ENCODE results near the gene KRT17. TPM values are rescaled to one million over a fixed set of nuclear protein-coding genes. Genes with fewer than 3 reads are reported as not detected.

Gene KRT17
- total RNA-seq, 4 donors from 2014 or later: 0.70 to 12.6 TPM; not detected in 2

DNA sequence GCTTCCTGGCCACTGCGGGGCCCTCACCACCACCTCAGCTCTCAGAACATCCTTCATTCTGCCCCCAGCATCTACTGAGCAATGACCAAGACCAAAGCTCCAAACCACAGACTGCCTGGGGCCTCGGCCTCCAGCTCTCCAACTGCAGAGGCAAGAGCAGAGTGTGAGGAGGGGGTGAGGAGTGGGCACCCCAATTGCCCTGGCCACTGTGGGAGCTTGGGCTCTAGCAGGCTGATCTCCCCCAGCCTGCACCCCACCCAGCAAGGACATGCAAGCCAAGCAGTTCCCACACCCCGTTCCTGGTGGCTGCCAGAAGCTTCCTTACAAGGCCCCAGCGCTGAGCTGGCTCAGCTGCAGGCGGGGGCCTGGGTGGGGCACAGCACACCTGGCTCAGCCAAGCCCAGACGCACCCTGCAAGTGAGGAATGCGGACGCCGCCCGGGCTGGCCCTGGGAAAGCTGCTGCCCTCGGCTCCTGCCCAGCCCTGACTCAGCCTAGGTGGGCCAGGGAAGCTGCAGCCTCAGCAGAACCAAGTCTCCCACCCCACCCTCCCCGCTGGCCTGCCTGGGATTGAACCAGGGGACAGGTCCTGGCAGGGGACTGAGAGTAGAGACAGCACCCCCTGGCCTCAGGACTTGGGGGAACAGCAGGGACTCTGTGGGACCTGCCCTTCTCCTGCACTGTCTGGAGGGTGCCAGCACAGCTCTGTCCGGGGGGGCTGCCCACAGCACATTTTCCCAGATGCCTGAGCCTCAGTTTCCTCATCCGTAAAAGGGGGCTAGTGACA lies 29.7 kb upstream of the KRT17 start:
- TF ChIP-seq, protein P1, sequence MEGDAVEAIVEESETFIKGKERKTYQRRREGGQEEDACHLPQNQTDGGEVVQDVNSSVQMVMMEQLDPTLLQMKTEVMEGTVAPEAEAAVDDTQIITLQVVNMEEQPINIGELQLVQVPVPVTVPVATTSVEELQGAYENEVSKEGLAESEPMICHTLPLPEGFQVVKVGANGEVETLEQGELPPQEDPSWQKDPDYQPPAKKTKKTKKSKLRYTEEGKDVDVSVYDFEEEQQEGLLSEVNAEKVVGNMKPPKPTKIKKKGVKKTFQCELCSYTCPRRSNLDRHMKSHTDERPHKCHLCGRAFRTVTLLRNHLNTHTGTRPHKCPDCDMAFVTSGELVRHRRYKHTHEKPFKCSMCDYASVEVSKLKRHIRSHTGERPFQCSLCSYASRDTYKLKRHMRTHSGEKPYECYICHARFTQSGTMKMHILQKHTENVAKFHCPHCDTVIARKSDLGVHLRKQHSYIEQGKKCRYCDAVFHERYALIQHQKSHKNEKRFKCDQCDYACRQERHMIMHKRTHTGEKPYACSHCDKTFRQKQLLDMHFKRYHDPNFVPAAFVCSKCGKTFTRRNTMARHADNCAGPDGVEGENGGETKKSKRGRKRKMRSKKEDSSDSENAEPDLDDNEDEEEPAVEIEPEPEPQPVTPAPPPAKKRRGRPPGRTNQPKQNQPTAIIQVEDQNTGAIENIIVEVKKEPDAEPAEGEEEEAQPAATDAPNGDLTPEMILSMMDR (IDR thresholded peaks at IDR 0.05): no peak
- TF ChIP-seq POLR2A (IDR thresholded peaks at IDR 0.05): no peak
- intact Hi-C loops (cut with DNase I; ENCODE audit: low total_unique reads): no loop called here
- Histone ChIP-seq H3K4me1 (no peaks in the 10 kb centered on the region), H3K36me3 (no peaks in the 10 kb centered on the region), H3K4me3 (no peak overlapping the region), H3K9me3 (no peaks in the 10 kb centered on the region), H3K27me3 (no peaks in the 10 kb centered on the region), H3K27ac (no peak overlapping the region)
- DNase-seq: no peak

DNA sequence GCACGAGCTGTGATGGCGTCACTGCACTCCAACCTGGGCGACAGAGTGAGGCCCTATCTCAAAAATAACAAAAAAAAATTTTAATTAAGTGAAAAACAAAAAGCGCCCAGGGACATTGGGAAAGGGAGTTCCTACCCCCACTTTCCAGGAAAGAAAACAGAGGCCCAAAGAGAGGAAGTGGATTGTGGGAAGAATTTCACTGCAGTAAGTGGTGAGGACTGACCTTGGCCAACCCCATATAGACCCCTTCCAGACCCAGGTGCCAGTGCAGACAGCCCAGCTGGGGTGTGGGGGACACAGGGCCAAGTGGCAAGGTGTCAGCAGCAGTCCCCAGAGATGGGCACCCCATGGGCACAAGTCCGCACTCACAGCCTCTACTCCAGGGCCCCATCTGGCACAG lies 29.0 kb upstream of the KRT17 start:
- H3K4me1 ChIP-seq: no peaks in the 10 kb centered on the region
- no peak for DNase-seq
- TF ChIP-seq, protein P1 (IDR thresholded peaks at IDR 0.05): no peak
- no peak for TF ChIP-seq POLR2A (IDR thresholded peaks at IDR 0.05)
- intact Hi-C loops (cut with DNase I; ENCODE audit: low total_unique reads): no loop called here
- no peaks in the 10 kb centered on the region for H3K36me3 ChIP-seq
- H3K4me3 ChIP-seq: no peak overlapping the region
- no peak overlapping the region for H3K27ac ChIP-seq
- H3K9me3 ChIP-seq: no peaks in the 10 kb centered on the region
- H3K27me3 ChIP-seq: no peaks in the 10 kb centered on the region

DNA sequence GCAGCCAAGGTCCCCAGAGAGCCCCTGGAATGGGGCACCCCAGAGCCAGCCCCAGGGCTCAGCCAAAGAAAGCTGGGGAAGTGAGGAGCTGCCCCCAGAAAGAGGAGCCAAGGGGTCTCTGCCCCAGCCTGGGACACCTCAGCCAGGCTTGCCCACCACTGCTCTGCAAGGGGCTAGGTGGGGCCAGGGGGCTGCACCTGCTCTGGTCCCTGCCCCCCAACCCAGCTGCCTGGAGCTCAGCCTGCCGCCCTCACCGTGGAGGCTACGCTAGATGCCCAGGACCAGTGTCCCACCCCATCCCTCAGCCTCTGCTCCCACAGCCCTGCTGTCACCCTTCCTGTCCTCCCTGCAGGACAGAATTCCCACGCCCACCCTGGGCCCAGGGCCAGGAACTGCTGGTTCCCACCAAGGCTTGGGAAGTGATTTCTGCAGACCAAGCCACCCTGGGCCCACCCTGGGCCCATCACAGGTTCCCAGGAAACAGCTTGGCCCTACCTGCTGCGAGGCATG lies 28.1 kb upstream of the KRT17 start:
- Histone ChIP-seq H3K9me3 (no peaks in the 10 kb centered on the region), H3K4me3 (no peak overlapping the region), H3K4me1 (no peaks in the 10 kb centered on the region), H3K36me3 (no peaks in the 10 kb centered on the region), H3K27me3 (no peaks in the 10 kb centered on the region), H3K27ac (no peak overlapping the region)
- TF ChIP-seq POLR2A (IDR thresholded peaks at IDR 0.05): no peak
- intact Hi-C loops (cut with DNase I; ENCODE audit: low total_unique reads): no loop called here
- DNase-seq: no peak

DNA sequence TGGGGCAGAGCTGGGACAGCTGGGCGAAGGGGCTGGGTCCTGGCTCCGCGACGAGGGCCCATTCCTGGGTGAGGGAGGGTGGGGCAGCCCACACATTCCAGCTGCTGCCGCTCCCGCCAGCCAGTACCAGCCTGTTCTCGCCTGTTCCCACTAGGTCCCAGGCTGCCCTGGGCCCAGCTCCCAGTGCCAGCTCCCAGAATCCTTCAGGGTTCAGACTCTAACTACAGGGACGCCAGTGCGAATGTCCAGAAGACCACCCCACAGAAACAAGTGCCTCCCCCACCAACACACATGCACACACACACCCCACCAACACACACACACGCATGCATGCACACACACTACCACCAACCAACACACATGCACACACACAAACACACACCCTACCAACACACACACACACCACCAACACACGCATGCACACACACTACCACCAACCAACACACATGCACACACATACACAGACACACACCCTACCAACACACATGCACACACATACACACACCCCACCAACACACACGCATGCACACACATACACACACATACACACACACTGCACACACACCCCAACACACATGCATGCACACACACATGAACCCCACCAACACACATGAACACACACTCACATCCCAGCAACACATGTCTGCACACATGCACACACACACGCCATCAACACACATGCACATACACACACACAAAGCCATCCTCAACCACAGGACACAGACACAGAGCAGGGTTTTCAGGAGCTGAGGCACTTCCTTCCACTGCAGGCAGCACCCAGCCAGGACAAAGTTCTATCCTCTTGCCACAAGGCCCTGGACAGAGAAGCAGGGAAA lies 27.5 kb upstream of the KRT17 start:
- intact Hi-C loops (cut with DNase I; ENCODE audit: low total_unique reads): no loop called here
- Histone ChIP-seq H3K36me3 (no peaks in the 10 kb centered on the region), H3K4me3 (no peak overlapping the region), H3K27ac (no peak overlapping the region), H3K9me3 (no peaks in the 10 kb centered on the region), H3K27me3 (no peaks in the 10 kb centered on the region), H3K4me1 (no peaks in the 10 kb centered on the region)
- no peak for TF ChIP-seq POLR2A (IDR thresholded peaks at IDR 0.05)
- TF ChIP-seq, protein P1 (IDR thresholded peaks at IDR 0.05): no peak
- DNase-seq: no peak

DNA sequence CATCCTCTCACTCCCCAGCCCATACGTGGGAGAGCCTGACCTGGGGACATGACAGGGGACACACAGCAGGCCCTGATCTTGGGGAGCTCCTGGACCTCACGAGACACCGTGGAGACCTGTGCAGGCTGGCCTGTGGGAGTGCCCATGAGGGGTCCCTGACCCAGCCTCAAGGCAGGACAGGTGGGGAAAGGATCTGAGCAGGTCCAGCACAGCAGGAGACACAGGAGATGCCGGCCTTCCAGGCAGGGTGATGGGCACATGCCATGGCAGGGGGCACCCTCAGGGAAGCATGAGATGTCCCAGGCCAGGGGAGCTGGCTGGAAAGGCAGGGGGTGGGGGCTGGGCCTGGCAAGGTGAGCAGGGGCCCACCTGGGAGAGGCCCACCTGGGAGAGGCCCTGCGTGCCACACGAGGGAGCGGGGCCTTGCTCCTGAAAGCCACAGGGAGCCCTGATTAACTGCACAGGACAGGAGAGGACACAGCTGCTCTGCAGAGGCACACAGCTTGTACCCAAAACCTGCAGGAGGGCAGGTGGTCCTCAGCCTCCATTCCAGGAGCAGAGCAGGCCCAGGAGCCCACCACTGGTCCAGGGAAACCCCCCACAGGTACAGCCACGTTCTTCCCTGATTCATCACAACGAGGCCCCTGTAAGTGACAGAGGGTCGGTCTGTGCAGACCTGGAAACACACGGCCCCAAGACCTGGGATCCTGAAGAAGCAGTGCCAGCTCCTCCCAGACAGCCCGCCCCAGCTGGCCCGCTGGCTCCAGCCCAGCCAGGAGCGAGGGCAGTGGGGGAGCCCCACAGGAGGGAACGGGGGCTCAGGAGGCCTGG lies 26.6 kb upstream of the KRT17 start:
- Histone ChIP-seq H3K9me3 (no peaks in the 10 kb centered on the region), H3K27me3 (no peaks in the 10 kb centered on the region), H3K36me3 (no peaks in the 10 kb centered on the region), H3K4me1 (no peaks in the 10 kb centered on the region), H3K27ac (no peak overlapping the region), H3K4me3 (no peak overlapping the region)
- intact Hi-C loops (cut with DNase I; ENCODE audit: low total_unique reads): no loop called here
- DNase-seq: no peak
- TF ChIP-seq POLR2A (IDR thresholded peaks at IDR 0.05): no peak
- TF ChIP-seq, protein P1 (IDR thresholded peaks at IDR 0.05): no peak
